Adipose tissue (tissue), 3 donors: ENCODE data around the gene RAB26. TPM values are rescaled to one million over a fixed set of nuclear protein-coding genes. Genes with fewer than 3 reads are reported as not detected.
"Not testable (repeated sequence)": the region's sequence is repeated elsewhere in the genome, so short reads cannot be mapped to it uniquely, and the experiment has no call there.

Source experiments
- H3K27ac ChIP-seq: one replicate; pipeline ENCODE4 v1.5.1; 2013; ENCODE audit warnings: low read depth, low read length
- WGBS, 3 donors: extraction: QIAGEN DNeasy Blood & Tissue Kit; methylation state at CpG; one replicate each; pipeline ENCODE4 v1.1.7; 2013; 5-methylcytosine and 5-hydroxymethylcytosine counted together
- polyA plus RNA-seq, 3 donors: library from polyadenylated mRNA; stranded (reverse); fragments of 200-250 nt; gene quantifications; one replicate each; pipeline ENCODE4 v1.2.3, GENCODE V29; 2013
- donor health status: healthy with polysubstance abuse.
- donor health status: Bipolar disorder and iron deficiency.
- donor health status: healthy.

RAB26 gene
- polyA plus RNA-seq, 3 donors = 1.4 to 24.8 (median 1.9) TPM

GRCh38 chr16:2200313-2200712 is 51.9 kb downstream of the RAB26 start:
- H3K27ac ChIP-seq = no peak overlapping the region
- WGBS, 3 donors = 81 to 91% (median 87%) methylated on average over 6 of the region's 6 CpGs

- 94 to 96% (median 96%) methylated on average over 8 of the region's 8 CpGs for WGBS, 3 donors
- not testable (repeated sequence) for H3K27ac ChIP-seq
Measured at GRCh38 chr16:2203119-2203688, 54.8 kb downstream of the RAB26 start.

Other genes with a start within 250 kb of the RAB26 start
- gene HS3ST6, start 230.2 kb upstream of the RAB26 start, polyA plus RNA-seq = under 1 TPM in 1 of 3 donors, not detected in 2; 0.56 TPM
- gene MSRB1, start 205.4 kb upstream of the RAB26 start, polyA plus RNA-seq = 100 to 1,000 TPM in 1 of 3 donors, 10 to 100 TPM in 2; 74.0 to 108 (median 85.5) TPM
- gene RPL3L, start 193.9 kb upstream of the RAB26 start, polyA plus RNA-seq = 1 to 10 TPM in 1 of 3 donors, under 1 TPM in 1, not detected in 1; 0.03 to 1.2 TPM
- gene NDUFB10, start 189.1 kb upstream of the RAB26 start, polyA plus RNA-seq = 100 to 1,000 TPM; 146 to 274 (median 190) TPM
- gene RPS2, start 183.8 kb upstream of the RAB26 start, polyA plus RNA-seq = 1,000 to 10,000 TPM; 3,105 to 3,328 (median 3,324) TPM
- gene RNF151, start 181.8 kb upstream of the RAB26 start, polyA plus RNA-seq = under 1 TPM in 1 of 3 donors, not detected in 2; 0.13 TPM
- 10 to 100 TPM; 30.5 to 41.8 (median 41.6) TPM for gene TBL3, start 176.6 kb upstream of the RAB26 start, polyA plus RNA-seq
- gene NOXO1, start 167.2 kb upstream of the RAB26 start, polyA plus RNA-seq = under 1 TPM in 2 of 3 donors, not detected in 1; 0.15 to 0.67 TPM
- 10 to 100 TPM; 21.0 to 40.4 (median 30.8) TPM for gene GFER, start 164.4 kb upstream of the RAB26 start, polyA plus RNA-seq
- gene SYNGR3, start 158.7 kb upstream of the RAB26 start, polyA plus RNA-seq = under 1 TPM in 2 of 3 donors, not detected in 1; 0.24 to 0.43 TPM
- 10 to 100 TPM; 24.1 to 45.6 (median 42.5) TPM for gene ZNF598, start 138.8 kb upstream of the RAB26 start, polyA plus RNA-seq
- gene NPW, start 128.8 kb upstream of the RAB26 start, polyA plus RNA-seq = under 1 TPM in 2 of 3 donors, not detected in 1; 0.54 to 0.68 TPM
- 100 to 1,000 TPM in 2 of 3 donors, 10 to 100 TPM in 1; 28.8 to 317 (median 232) TPM for gene NHERF2, start 121.7 kb upstream of the RAB26 start, polyA plus RNA-seq
- gene NTHL1, start 100.8 kb upstream of the RAB26 start, polyA plus RNA-seq = 10 to 100 TPM; 12.1 to 23.3 (median 14.5) TPM
- 10 to 100 TPM; 39.6 to 60.5 (median 46.8) TPM for gene TSC2, start 100.6 kb upstream of the RAB26 start, polyA plus RNA-seq
- gene PKD1, start 12.7 kb upstream of the RAB26 start, polyA plus RNA-seq = 10 to 100 TPM; 36.9 to 89.6 (median 83.7) TPM
- 10 to 100 TPM; 24.3 to 42.1 (median 42.0) TPM for gene TRAF7, start 7.2 kb downstream of the RAB26 start, polyA plus RNA-seq
- under 1 TPM; 0.22 to 0.35 (median 0.30) TPM for gene CASKIN1, start 48.0 kb downstream of the RAB26 start, polyA plus RNA-seq
- 10 to 100 TPM; 53.8 to 56.0 (median 53.9) TPM for gene MLST8, start 56.8 kb downstream of the RAB26 start, polyA plus RNA-seq
- 1 to 10 TPM; 3.3 to 9.9 (median 9.2) TPM for gene BRICD5, start 62.2 kb downstream of the RAB26 start, polyA plus RNA-seq
- 10 to 100 TPM in 2 of 3 donors, 1 to 10 TPM in 1; 3.8 to 12.6 (median 10.7) TPM for gene PGP, start 66.2 kb downstream of the RAB26 start, polyA plus RNA-seq
- gene E4F1, start 75.0 kb downstream of the RAB26 start, polyA plus RNA-seq = 10 to 100 TPM; 11.6 to 19.3 (median 16.1) TPM
- gene DNASE1L2, start 87.8 kb downstream of the RAB26 start, polyA plus RNA-seq = under 1 TPM; 0.41 to 0.45 (median 0.45) TPM
- gene ECI1, start 103.0 kb downstream of the RAB26 start, polyA plus RNA-seq = 100 to 1,000 TPM in 1 of 3 donors, 10 to 100 TPM in 2; 56.0 to 126 (median 72.3) TPM
- gene RNPS1, start 119.5 kb downstream of the RAB26 start, polyA plus RNA-seq = 100 to 1,000 TPM in 2 of 3 donors, 10 to 100 TPM in 1; 69.8 to 138 (median 102) TPM
- 10 to 100 TPM in 1 of 3 donors, 1 to 10 TPM in 2; 6.8 to 11.6 (median 8.0) TPM for gene ABCA3, start 192.1 kb downstream of the RAB26 start, polyA plus RNA-seq